ENCODE results near the gene BACH2.

DNA sequence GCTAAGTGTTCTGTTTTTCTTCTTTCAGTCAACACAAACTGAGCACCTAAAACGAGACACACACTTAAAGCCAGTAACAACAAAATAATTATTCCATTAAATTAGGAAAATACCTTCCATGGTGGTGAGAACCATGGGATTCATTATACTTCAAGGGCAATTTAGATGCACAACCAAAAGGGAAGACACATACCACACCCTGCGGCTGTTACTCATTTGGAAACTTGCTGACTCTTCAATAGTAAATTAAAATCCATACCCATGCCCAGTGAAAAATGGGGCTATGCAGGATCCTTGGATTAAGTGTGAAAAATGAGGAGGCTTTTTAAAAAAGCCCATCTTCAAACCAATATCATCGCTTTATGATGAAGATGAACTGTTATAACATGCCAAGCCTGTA is 259.7 kb downstream of the BACH2 start:
- TF ChIP-seq, protein P1, sequence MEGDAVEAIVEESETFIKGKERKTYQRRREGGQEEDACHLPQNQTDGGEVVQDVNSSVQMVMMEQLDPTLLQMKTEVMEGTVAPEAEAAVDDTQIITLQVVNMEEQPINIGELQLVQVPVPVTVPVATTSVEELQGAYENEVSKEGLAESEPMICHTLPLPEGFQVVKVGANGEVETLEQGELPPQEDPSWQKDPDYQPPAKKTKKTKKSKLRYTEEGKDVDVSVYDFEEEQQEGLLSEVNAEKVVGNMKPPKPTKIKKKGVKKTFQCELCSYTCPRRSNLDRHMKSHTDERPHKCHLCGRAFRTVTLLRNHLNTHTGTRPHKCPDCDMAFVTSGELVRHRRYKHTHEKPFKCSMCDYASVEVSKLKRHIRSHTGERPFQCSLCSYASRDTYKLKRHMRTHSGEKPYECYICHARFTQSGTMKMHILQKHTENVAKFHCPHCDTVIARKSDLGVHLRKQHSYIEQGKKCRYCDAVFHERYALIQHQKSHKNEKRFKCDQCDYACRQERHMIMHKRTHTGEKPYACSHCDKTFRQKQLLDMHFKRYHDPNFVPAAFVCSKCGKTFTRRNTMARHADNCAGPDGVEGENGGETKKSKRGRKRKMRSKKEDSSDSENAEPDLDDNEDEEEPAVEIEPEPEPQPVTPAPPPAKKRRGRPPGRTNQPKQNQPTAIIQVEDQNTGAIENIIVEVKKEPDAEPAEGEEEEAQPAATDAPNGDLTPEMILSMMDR (IDR thresholded peaks at IDR 0.05): no peak
- TF ChIP-seq EZH2 (IDR thresholded peaks at IDR 0.05): no peak

All from neural progenitor cell (in vitro differentiated cells).